ENCODE results near the gene KCTD17. TPM values are rescaled to one million over a fixed set of nuclear protein-coding genes. Genes with fewer than 3 reads are reported as not detected.

Gene KCTD17
- total RNA-seq, 1 donor from 2014 or later = 37.2 TPM

DNA sequence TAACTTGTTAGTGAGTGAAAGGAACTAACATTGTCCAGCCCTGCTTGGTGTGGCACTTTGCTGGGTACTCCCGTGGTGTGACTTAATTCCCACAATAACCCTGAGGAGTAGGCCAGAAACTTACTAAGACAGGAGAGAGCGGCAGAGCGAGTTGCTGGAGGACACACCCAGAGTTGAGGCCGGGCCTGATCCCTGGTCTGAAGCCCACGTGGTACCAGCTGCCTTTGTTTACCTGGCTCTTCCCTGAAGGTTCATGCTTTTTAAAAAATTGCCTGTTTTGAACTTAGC, 31.4 kb upstream of the KCTD17 start:
- peak; percentile 65 for DNase-seq (ENCODE audit: low spot score)

- DNase-seq (ENCODE audit: low spot score) = no peak
Observed at GRCh38 chr22:37021041-37021440, 30.5 kb upstream of the KCTD17 start.

DNA sequence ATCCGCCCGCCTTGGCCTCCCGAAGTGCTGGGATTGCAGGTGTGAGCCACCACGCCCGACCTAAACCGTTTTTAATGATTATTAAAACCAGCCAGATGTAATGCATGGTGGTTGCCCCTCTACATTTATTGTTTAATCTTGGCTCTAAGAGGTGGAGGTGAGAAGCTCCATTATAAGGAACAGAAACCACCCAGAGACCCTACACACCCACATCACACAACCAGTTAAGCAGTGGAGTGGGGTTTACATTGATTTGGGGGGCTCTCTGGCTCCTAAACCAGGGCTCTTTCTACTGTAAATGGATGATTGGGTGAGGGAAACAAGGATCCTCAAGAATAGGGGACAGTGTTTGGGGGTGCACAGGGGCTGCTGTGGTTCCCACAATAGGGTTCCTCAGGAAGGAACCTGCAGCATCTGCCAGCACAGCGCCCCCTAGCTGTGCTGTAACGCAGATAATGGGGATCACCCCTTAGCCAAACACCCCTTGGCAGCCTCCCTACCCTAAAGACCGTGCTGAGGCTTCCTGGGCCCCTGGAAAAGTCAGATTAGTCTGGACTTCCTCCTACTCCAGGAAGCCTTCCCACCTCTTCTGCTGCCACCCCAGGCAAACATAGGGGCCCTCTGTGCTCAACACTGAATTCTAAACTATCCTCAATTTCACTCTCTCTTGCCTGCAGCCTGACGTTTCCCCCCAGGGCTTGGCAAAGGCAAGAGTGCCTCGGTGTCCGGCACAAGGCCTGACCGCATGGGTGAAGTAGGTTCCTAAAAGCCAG, 29.6 kb upstream of the KCTD17 start:
- no peak for DNase-seq (ENCODE audit: low spot score)

- no peak for DNase-seq (ENCODE audit: low spot score)
Observed at GRCh38 chr22:37022483-37023337, 28.8 kb upstream of the KCTD17 start.

- DNase-seq (ENCODE audit: low spot score) = no peak
Observed at GRCh38 chr22:37023743-37024338, 27.7 kb upstream of the KCTD17 start.

GRCh38 chr22:37024339-37025157, 27.0 kb upstream of the KCTD17 start:
- DNase-seq (ENCODE audit: low spot score) = no peak

- no peak for DNase-seq (ENCODE audit: low spot score)
Observed at GRCh38 chr22:37025500-37026070, 26.0 kb upstream of the KCTD17 start.

- DNase-seq (ENCODE audit: low spot score) = no peak
Observed at GRCh38 chr22:37026325-37026724, 25.2 kb upstream of the KCTD17 start.

- no peak for DNase-seq (ENCODE audit: low spot score)
Observed at GRCh38 chr22:37027556-37027955, 24.0 kb upstream of the KCTD17 start.

DNA sequence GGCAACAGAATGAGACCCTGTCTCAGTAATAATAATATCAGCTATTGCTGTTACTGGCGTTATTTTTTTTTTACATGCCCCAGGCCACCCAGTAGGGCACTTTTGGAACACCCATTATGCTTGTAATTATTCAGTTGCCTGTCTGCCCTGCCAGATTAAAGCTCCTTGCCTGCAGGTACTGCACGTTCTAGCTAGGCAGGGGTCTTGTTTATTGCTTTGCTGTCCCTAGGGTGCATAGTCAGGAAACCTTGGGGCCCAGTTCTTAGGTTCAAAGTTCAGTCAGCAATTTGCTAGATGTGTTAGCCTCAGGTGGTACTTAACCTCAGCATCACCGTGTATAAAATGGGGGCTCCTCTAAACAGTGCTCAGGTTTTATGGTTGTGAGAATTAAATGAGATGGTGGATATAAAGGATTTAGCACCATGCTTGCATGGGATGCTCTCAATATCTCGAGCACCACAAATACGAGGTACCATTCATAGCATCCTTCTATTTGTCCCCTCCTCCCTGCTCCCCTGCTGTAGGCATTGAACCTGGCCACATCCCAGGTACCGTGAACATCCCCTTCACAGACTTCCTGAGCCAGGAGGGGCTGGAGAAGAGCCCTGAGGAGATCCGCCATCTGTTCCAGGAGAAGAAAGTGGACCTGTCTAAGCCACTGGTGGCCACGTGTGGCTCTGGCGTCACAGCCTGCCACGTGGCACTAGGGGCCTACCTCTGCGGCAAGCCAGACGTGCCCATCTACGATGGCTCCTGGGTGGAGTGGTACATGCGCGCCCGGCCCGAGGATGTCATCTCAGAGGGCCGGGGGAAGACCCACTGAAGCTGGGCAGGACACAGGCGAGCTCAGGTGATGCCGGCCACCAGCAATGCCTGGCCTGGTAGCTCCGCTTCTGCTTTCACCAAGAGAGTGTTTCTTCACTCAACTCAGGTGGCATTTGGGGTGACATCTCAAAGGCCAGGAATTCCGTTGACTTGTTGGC, 22.6 kb upstream of the KCTD17 start:
- DNase-seq (ENCODE audit: low spot score) = no peak

GRCh38 chr22:37030560-37031281, 20.8 kb upstream of the KCTD17 start:
- DNase-seq (ENCODE audit: low spot score) = no peak

- no peak for DNase-seq (ENCODE audit: low spot score)
Observed at GRCh38 chr22:37032134-37032534, 19.4 kb upstream of the KCTD17 start.

DNA sequence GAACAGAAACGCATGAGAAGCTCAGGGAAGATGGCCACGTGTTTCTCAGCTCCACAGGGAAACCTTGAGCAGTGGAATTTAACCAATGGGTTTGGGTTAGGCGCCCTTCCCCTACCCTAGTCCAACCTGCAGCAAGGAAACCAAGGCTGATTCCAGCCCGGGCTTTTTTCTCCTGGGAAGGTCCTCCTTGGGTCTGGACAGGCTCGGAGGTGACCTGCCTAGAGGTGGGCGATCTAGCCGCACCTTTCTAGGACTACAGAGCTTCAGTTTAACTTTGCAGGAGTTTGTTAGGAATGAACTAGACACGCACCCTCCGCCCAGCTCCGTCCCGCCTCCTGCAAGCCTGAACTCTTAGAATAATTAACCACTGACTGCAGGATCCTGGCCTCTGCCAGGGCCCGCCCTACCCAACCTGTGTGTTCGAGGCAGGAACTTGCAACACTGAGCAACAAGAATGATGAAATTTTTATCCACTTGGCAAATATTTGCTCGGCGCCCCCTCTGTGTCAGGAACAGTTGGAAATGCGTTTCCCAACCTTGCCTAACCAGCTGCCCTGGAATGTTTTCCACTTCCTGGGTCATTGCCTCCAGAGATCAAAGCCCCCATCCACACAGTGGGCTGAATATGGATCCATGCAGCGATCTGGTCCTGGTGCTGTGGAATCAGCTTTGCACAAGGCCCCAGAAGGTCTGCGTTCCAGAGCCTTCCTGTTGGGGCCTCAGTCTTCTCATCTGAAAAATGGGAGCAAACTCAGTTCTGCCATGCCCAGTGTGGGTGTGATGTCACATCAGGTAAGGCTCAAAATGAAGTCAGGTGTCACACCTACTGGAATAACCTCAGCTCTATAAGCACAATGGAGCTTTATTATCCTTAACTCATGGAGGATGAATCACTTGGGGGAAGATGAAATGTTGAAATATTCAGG, 18.7 kb upstream of the KCTD17 start:
- peak; percentile 82 for DNase-seq (ENCODE audit: low spot score)

GRCh38 chr22:37033605-37034430, 17.7 kb upstream of the KCTD17 start:
- DNase-seq (ENCODE audit: low spot score) = no peak

GRCh38 chr22:37036655-37037377, 14.7 kb upstream of the KCTD17 start:
- no peak for DNase-seq (ENCODE audit: low spot score)

DNA sequence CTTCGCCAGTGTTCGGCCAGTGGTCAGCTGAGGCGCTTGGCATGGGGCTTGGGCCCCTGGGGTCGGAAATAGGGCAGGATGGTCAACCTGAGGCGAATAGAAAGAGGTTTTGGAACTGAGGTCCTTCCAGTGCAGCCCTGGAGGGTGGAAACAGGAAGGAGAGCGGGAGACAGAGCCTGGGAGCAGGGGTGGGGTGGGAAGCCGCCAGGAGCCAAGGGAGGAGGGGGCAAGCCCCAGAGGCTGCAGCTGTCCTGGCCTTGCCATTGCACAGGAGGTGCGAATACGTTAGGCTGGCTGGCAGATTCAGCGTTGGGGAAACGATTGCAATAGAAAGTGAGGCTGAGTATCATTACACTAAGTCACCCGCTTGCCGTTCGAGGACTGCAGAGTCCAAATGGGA, 13.9 kb upstream of the KCTD17 start:
- DNase-seq (ENCODE audit: low spot score) = no peak

GRCh38 chr22:37039466-37039865, 12.1 kb upstream of the KCTD17 start:
- no peak for DNase-seq (ENCODE audit: low spot score)

Measured in ureter (tissue), 1 donor.